ENCODE results near the gene SNX15. TPM values are rescaled to one million over a fixed set of nuclear protein-coding genes. Genes with fewer than 3 reads are reported as not detected.
"Not testable (repeated sequence)": the region's sequence is repeated elsewhere in the genome, so short reads cannot be mapped to it uniquely, and the experiment has no call there.

Gene SNX15
- polyA plus RNA-seq, 3 donors: 31.7 to 32.7 (median 32.0) TPM

GRCh38 chr11:65008873-65009272 is 18.4 kb upstream of the SNX15 start:
- no peak for DNase-seq

- peak; percentile 89 for DNase-seq
Observed at GRCh38 chr11:65013130-65013887, 13.9 kb upstream of the SNX15 start.

- peak; percentile 93 for DNase-seq
Observed at GRCh38 chr11:65013888-65014725, 13.1 kb upstream of the SNX15 start, which contains the start of gene ARL2. Gene ARL2, plus strand, starts transcription at chr11:65014160. Its CDS starts 48 bp downstream, at chr11:65014208.

GRCh38 chr11:65014726-65015227 is 12.5 kb upstream of the SNX15 start:
- DNase-seq: no peak

GRCh38 chr11:65016705-65017104 is 10.5 kb upstream of the SNX15 start:
- DNase-seq: no peak

GRCh38 chr11:65017937-65018336 is 9.3 kb upstream of the SNX15 start:
- DNase-seq: no peak

GRCh38 chr11:65019824-65020223 is 7.4 kb upstream of the SNX15 start:
- DNase-seq: no peak

- no peak for DNase-seq
Observed at GRCh38 chr11:65021003-65021402, 6.2 kb upstream of the SNX15 start.

- no peak for DNase-seq
Observed at GRCh38 chr11:65021509-65021908, 5.7 kb upstream of the SNX15 start.

GRCh38 chr11:65023502-65023901 is 3.7 kb upstream of the SNX15 start:
- DNase-seq: not testable (repeated sequence)

GRCh38 chr11:65026810-65027209 is 429 bp upstream of the SNX15 start:
- no peak for DNase-seq

GRCh38 chr11:65032216-65032615 is 5.0 kb downstream of the SNX15 start:
- DNase-seq: no peak

- no peak for DNase-seq
Observed at GRCh38 chr11:65034423-65034822, 7.2 kb downstream of the SNX15 start.

- no peak for DNase-seq
Observed at GRCh38 chr11:65035579-65035978, 8.3 kb downstream of the SNX15 start.

- no peak for DNase-seq
Observed at GRCh38 chr11:65036931-65037330, 9.7 kb downstream of the SNX15 start.

- no peak for DNase-seq
Observed at GRCh38 chr11:65040520-65040846, 13.2 kb downstream of the SNX15 start.

GRCh38 chr11:65040847-65041622 is 13.8 kb downstream of the SNX15 start, which contains the start of gene SAC3D1:
Gene SAC3D1, plus strand, starts transcription at chr11:65041210. Its CDS starts 83 bp downstream, at chr11:65041293.
- DNase-seq: peak; percentile 93

GRCh38 chr11:65042891-65043290 is 15.7 kb downstream of the SNX15 start:
- DNase-seq: no peak

- no peak for DNase-seq
Observed at GRCh38 chr11:65043881-65044501, 16.8 kb downstream of the SNX15 start.

- DNase-seq: no peak
Observed at GRCh38 chr11:65045061-65045460, 17.8 kb downstream of the SNX15 start.

GRCh38 chr11:65045728-65046127 is 18.5 kb downstream of the SNX15 start:
- DNase-seq: no peak
